Heart left ventricle (tissue), 16 donors: Measurements from ENCODE around the gene MYBPC1. TPM values are rescaled to one million over a fixed set of nuclear protein-coding genes. Genes with fewer than 3 reads are reported as not detected.

ENCODE experiments used
- ATAC-seq, 4 donors: fragments of 200-7000 bp; cut with Tn5 transposase; one replicate each; pipeline ENCODE4 v1.9.1; 2020 to 2022; ENCODE audit warnings: moderate library complexity in 4 of 4, mild to moderate bottlenecking in 3 of 4, moderate number of reproducible peaks in 1 of 4
- DNase-seq, 5 donors: peaks; one replicate each; pipeline ENCODE4 v3.0.0-alpha.2; 2020
- H3K27ac ChIP-seq, 12 donors: fragments of 200-600 bp; sonication (generic) in 4 of 12; one replicate each; pipeline versions ENCODE4 v1.5.0 to v1.8.0; 2016 to 2022; ENCODE audit warnings: mild to moderate bottlenecking in 2 of 12
- H3K27me3 ChIP-seq, 9 donors: fragments of 200-600 bp; sonication (generic) in 2 of 9; one replicate each; pipeline versions ENCODE4 v1.5.1 to v1.8.0; 2016 to 2022; ENCODE audit warnings: mild to moderate bottlenecking in 3 of 9
- H3K36me3 ChIP-seq, 9 donors: fragments of 200-600 bp; sonication (generic) in 2 of 9; one replicate each; pipeline versions ENCODE4 v1.5.0 to v1.8.0; 2018 to 2022; ENCODE audit warnings: mild to moderate bottlenecking in 2 of 9
- H3K4me1 ChIP-seq, 12 donors: fragments of 200-600 bp; sonication (generic) in 4 of 12; one replicate each; pipeline versions ENCODE4 v1.5.0 to v1.8.0; 2016 to 2022; ENCODE audit warnings: mild to moderate bottlenecking in 3 of 12
- H3K4me3 ChIP-seq, 12 donors: fragments of 200-600 bp; sonication (generic) in 4 of 12; one replicate each; pipeline versions ENCODE4 v1.5.0 to v1.8.0; 2017 to 2022; ENCODE audit warnings: mild to moderate bottlenecking in 9 of 12, moderate library complexity in 4 of 12
- H3K9me3 ChIP-seq, 12 donors: fragments of 200-600 bp; sonication (generic) in 4 of 12; one replicate each; pipeline versions ENCODE4 v1.5.0 to v1.8.0; 2016 to 2022; ENCODE audit warnings: mild to moderate bottlenecking in 1 of 12
- POLR2A ChIP-seq, 2 donors: fragments of 450-650 bp; IDR thresholded peaks; one replicate each; pipeline ENCODE4 v1.6.1; 2017; ENCODE audit warnings: antibody characterized with exemption in 2 of 2, mild to moderate bottlenecking in 2 of 2, moderate library complexity in 2 of 2
- WGBS, 4 donors: extraction: QIAGEN DNeasy Blood & Tissue Kit in 2 of 4; methylation state at CpG; one replicate each; pipeline versions ENCODE4 v1.1.5 to v1.1.7; 2013 to 2018; 5-methylcytosine and 5-hydroxymethylcytosine counted together
- intact Hi-C, 10 donors: fragments of 100-400 bp; cut with DNase I; formaldehyde crosslinking; loops; one replicate each; pipeline versions ENCODE4 v1.11.1 to v1.14.2; 2022
- polyA plus RNA-seq, 2 donors: library from polyadenylated mRNA; stranded (reverse); fragments of 200-250 nt; gene quantifications; one replicate each; pipeline ENCODE4 v1.2.3, GENCODE V29; 2013
- total RNA-seq, 9 donors: library from RNA; depleted of rRNA in 2 of 9; stranded (reverse); fragments of >200 nt in 2 of 9; fragmentation: NEBNext Ultra II Directional in 3 of 9; extraction: Animal tissue kit (Norgen Biotek cat#: 25700) in 3 of 9; gene quantifications; one replicate each; pipeline versions ENCODE4 v1.1.0 to v1.2.4, GENCODE V29; 2016 to 2023
- TF ChIP-seq, protein P1 (sequence below), 12 donors: fragments of 200-600 bp; sonication (generic) in 4 of 12; IDR thresholded peaks; one replicate each; pipeline versions ENCODE4 v1.5.0 to v1.8.0; 2018 to 2022; ENCODE audit warnings: antibody characterized with exemption in 12 of 12, mild to moderate bottlenecking in 5 of 12
- donor health status: ischemic (EF 13 %, LVEDD 7.1; RV severe dilation, severe dysfunction).
- donor health status: healthy with polysubstance abuse.
- donor health status: DM: no; HTN: yes; CAD: no.
- donor health status: DM: no; HTN: no; CAD: no.
- donor health status: ischemic (EF 25% LVEDD 6.9; RV normal size, moderate dysfunction).
- donor health status: ischemic (EF 25% LVEDD 5.7; RV mildly dilated, moderate dysfunction).
- donor health status: healthy.
- donor health status: DM: yes; HTN: yes; CAD: no.
- donor health status: ischemic (EF 35%, LVEDD 5.7; RV mildly dilated, moderate dysfunction).
- donor health status: nonischemic (EF 11% LVEDD 7.7; RV severe dilation, severe dysfunction).
- donor health status: DM: yes; HTN: yes; CAD: no.
- donor health status: PGD.
- donor health status: ischemic (EF 29% LVEDD 5.4; RV normal size, mild dysfunction).
- donor health status: nonischemic (EF 23%, LVEDD 6.1; RV moderate dilation, normal function).

Gene MYBPC1
- total and polyA plus RNA-seq, 11 donors, result 0.04 to 3.5 (median 1.9) TPM

DNA sequence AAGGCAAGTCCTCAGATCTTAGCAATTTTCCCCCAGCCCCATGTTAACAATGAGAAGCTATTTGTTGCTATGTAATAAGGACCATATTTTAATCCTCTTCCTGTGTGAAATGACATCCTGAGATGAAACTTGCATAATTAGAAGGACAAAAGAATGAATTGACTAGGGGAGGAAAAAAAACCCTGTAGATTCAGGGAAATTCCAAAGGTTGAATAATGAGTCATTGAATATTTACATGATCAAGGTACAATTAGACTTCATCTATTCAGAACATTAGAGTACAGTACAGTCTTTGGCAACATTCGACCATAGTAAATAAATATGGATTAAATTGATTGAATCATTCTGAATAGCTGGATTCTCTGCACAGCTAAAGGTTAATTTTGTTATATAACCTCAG lies 9.4 kb downstream of the MYBPC1 start:
- Histone ChIP-seq H3K4me1 (no peaks in the 10 kb centered on the region), H3K9me3 (no peaks in the 10 kb centered on the region), H3K4me3 (no peak overlapping the region), H3K27me3 (peaks cover 0 to 8% (median 0%) of the 10 kb centered on the region in 9 donors), H3K36me3 (no peaks in the 10 kb centered on the region), H3K27ac (no peak overlapping the region)
- intact Hi-C loops, result no loop called here
- DNase-seq, result no peak
- 79 to 86% (median 80%) methylated on average over 1 of the region's 1 CpG for WGBS, 4 donors
- ATAC-seq, result no peak
- TF ChIP-seq, protein P1, sequence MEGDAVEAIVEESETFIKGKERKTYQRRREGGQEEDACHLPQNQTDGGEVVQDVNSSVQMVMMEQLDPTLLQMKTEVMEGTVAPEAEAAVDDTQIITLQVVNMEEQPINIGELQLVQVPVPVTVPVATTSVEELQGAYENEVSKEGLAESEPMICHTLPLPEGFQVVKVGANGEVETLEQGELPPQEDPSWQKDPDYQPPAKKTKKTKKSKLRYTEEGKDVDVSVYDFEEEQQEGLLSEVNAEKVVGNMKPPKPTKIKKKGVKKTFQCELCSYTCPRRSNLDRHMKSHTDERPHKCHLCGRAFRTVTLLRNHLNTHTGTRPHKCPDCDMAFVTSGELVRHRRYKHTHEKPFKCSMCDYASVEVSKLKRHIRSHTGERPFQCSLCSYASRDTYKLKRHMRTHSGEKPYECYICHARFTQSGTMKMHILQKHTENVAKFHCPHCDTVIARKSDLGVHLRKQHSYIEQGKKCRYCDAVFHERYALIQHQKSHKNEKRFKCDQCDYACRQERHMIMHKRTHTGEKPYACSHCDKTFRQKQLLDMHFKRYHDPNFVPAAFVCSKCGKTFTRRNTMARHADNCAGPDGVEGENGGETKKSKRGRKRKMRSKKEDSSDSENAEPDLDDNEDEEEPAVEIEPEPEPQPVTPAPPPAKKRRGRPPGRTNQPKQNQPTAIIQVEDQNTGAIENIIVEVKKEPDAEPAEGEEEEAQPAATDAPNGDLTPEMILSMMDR (IDR thresholded peaks at IDR 0.05), result no peak

DNA sequence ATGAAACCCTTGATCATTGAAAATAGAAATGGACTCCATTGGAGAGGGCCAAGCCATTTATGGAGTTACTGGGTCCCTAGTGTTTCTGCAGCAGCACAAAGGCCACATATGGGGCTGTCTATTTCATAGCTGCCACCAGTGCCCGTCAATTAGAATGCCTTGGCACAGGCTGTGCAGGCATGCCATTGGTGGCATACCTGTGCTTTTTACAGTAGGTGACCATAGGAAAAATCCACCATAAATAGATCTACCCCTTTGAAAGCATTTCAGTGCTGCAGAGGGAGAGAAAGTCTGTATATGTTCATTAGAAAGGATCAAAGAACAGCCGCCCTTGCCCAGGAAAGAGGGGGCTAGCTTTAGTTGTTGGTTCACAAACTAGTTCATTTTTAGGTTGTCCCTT lies 13.1 kb downstream of the MYBPC1 start:
- 70 to 94% (median 79%) methylated on average over 2 of the region's 2 CpGs for WGBS, 4 donors
- TF ChIP-seq, protein P1 (IDR thresholded peaks at IDR 0.05), result no peak
- no peak for TF ChIP-seq POLR2A (IDR thresholded peaks at IDR 0.05)
- intact Hi-C loops, result no loop called here
- H3K4me3 ChIP-seq, result no peak overlapping the region
- H3K27me3 ChIP-seq, result peaks cover 0 to 1% (median 0%) of the 10 kb centered on the region in 9 donors
- ATAC-seq (no peak), DNase-seq (no peak)
- no peaks in the 10 kb centered on the region for H3K9me3 ChIP-seq
- H3K4me1 ChIP-seq, result no peaks in the 10 kb centered on the region
- no peaks in the 10 kb centered on the region for H3K36me3 ChIP-seq
- H3K27ac ChIP-seq, result no peak overlapping the region

DNA sequence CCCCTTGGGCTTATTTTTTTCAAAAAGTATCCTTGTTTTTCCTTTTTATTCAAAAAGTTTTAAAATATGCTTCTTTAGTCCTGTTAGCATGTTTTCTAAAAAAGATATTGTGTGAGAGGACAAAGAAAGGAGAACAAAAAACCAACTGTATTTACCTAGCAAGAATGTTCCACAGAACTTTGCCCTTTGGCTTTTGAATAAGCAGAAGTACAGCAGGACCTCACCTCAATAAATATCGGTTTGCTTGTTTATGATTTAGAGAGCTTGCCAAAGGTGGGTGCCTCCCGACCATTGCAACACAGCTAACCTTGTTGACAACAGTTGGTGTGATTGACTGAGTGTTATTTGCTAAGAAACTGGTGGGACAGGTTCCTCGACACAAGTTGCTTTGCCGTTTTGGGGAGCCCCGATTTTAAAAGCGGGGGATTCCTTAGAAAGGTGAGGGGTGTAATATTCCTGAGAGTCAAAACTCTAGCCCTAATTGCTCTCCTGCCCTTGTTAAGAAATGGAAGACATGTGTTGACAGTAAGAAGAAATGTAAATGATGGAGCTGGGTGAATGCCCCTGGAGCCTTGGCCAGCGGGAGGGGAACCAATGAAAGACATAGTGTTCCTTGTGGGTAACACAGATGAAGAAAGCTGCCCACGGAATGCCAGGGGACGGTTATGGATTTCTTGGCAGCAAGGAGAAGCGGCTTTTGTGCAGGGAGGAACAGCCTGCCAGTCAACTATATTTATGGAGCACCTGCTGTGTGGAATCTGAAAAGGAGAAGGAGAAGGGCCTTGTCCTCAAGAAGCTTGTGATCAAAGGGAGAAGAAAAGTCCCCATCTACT lies 13.7 kb downstream of the MYBPC1 start:
- Histone ChIP-seq H3K9me3 (no peaks in the 10 kb centered on the region), H3K27me3 (no peaks in the 10 kb centered on the region), H3K4me3 (no peak overlapping the region), H3K36me3 (no peaks in the 10 kb centered on the region), H3K27ac (no peak overlapping the region), H3K4me1 (no peaks in the 10 kb centered on the region)
- whole genome bisulfite sequencing, 4 donors, result 69 to 75% (median 73%) methylated on average over 10 of the region's 10 CpGs
- DNase-seq (no peak), ATAC-seq (no peak)
- TF ChIP-seq POLR2A (IDR thresholded peaks at IDR 0.05), result no peak
- TF ChIP-seq, protein P1 (IDR thresholded peaks at IDR 0.05), result no peak
- intact Hi-C loops, result no loop called here

DNA sequence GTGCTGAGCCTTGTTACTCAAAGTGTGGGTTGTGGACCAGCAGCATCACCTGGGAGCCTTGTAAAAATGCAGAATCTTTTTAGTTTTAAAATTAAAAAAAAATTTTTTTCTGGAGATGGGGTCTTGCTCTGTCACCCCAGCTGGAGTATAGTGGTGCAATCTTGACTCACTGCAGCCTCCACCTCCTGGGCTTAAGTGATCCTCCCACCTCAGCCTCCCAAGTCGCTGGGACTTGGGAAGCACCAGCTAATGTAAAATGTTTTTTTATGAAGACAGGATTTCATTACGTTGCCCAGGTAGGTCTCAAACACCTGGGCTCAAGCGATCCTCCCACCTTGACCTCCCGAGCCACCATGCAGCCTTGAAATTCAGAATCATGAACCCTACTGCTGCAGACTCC lies 14.4 kb downstream of the MYBPC1 start:
- no peak for TF ChIP-seq POLR2A (IDR thresholded peaks at IDR 0.05)
- TF ChIP-seq, protein P1 (IDR thresholded peaks at IDR 0.05), result no peak
- no peak overlapping the region for H3K4me3 ChIP-seq
- no peak overlapping the region for H3K27ac ChIP-seq
- ATAC-seq, result no peak
- no peaks in the 10 kb centered on the region for H3K27me3 ChIP-seq
- no peaks in the 10 kb centered on the region for H3K36me3 ChIP-seq
- 86 to 88% (median 87%) methylated on average over 4 of the region's 4 CpGs for WGBS, 4 donors
- no peaks in the 10 kb centered on the region for H3K9me3 ChIP-seq
- DNase-seq, result no peak
- intact Hi-C loops, result no loop called here
- no peaks in the 10 kb centered on the region for H3K4me1 ChIP-seq
